Measurements from ENCODE around the gene KCNMB1. TPM values are rescaled to one million over a fixed set of nuclear protein-coding genes. Genes with fewer than 3 reads are reported as not detected.

Gene KCNMB1
- total and polyA plus RNA-seq, 7 experiments from 2014 or later: 0.48 to 5.6 TPM; not detected in 5

DNA sequence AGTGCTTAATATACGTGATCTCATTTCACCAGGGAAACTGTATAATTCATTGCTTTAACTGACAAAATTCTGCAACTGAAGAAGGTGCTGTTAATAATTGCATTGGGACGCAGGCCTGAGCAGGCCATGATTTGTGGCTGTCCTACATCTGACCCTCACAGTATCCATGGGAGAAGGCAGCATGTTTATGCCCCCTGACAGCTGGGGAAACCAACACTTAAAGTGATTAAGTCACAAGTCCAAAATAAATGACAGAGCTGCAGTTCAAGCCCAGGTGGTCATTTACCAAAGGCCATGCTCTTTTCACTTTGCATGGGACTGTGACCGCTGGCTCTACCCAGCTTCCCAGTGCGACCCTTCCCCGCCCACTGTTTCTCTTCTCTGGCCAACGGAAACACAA lies 30.5 kb upstream of the KCNMB1 start:
- POLR2A ChIA-PET: interaction anchor here (0.8 kb wide), 1 partner anchor 81 kb away, joined by 3 read pairs; no protein-coding TSS in a partner anchor
- no peak overlapping the region for H3K27ac ChIP-seq (ENCODE audit: low read depth, low read length)
- H3K9me3 ChIP-seq (ENCODE audit: control insufficient read depth in 2 of 3, low read length in 3 of 3): no peaks in the 10 kb centered on the region
- Mint-ChIP-seq H3K27ac (peak overlapping the region in 1 of 9 donors; percentile 29), H3K4me1 (peaks cover 3 to 43% (median 34%) of the 10 kb centered on the region in 7 donors), H3K36me3 (peaks cover 0 to 4% (median 0%) of the 10 kb centered on the region in 5 donors), H3K27me3 (peaks cover 0 to 34% (median 0%) of the 10 kb centered on the region in 5 donors), H3K4me3 (no peak overlapping the region), H3K9me3 (no peaks in the 10 kb centered on the region)
- CTCF ChIA-PET: interaction anchor here (1.0 to 1.1 kb wide), 3 partner anchors 14 to 194 kb away, joined by 3 to 5 read pairs (median 3); no protein-coding TSS in a partner anchor
- peaks cover 12 to 21% of the 10 kb centered on the region in 2 donors for H3K4me1 ChIP-seq (ENCODE audit: control insufficient read depth in 2 of 2, insufficient read depth in 2 of 2, low read length in 2 of 2)
- no peak for DNase-seq
- H3K36me3 ChIP-seq (ENCODE audit: control insufficient read depth in 2 of 3, insufficient read depth in 3 of 3, low read length in 3 of 3): no peaks in the 10 kb centered on the region
- intact Hi-C loops (cut with micrococcal nuclease): loop anchor here (1.0 to 2.0 kb wide), 7 partner anchors 27 to 319 kb away; no protein-coding TSS in a partner anchor
- H3K4me3 ChIP-seq (ENCODE audit: low read length): no peak overlapping the region
- ATAC-seq: no peak
- no peaks in the 10 kb centered on the region for H3K27me3 ChIP-seq (ENCODE audit: control insufficient read depth in 2 of 2, insufficient read depth in 2 of 2, low read length in 2 of 2)

GRCh38 chr5:170418736-170419135 lies 29.6 kb upstream of the KCNMB1 start:
- Histone ChIP-seq H3K4me3 (ENCODE audit: low read length) (no peak overlapping the region), H3K36me3 (ENCODE audit: control insufficient read depth in 2 of 3, insufficient read depth in 3 of 3, low read length in 3 of 3) (no peaks in the 10 kb centered on the region), H3K4me1 (ENCODE audit: control insufficient read depth in 2 of 2, insufficient read depth in 2 of 2, low read length in 2 of 2) (peaks cover 12 to 21% of the 10 kb centered on the region in 2 donors), H3K27ac (ENCODE audit: low read depth, low read length) (no peak overlapping the region), H3K9me3 (ENCODE audit: control insufficient read depth in 2 of 3, low read length in 3 of 3) (no peaks in the 10 kb centered on the region), H3K27me3 (ENCODE audit: control insufficient read depth in 2 of 2, insufficient read depth in 2 of 2, low read length in 2 of 2) (no peaks in the 10 kb centered on the region)
- Mint-ChIP-seq H3K4me3 (no peak overlapping the region), H3K36me3 (peaks cover 0 to 4% (median 0%) of the 10 kb centered on the region in 5 donors), H3K4me1 (peaks cover 3 to 43% (median 34%) of the 10 kb centered on the region in 7 donors), H3K27me3 (peaks cover 0 to 28% (median 0%) of the 10 kb centered on the region in 5 donors), H3K9me3 (no peaks in the 10 kb centered on the region), H3K27ac (peak overlapping the region in 5 of 9 donors; percentile 38 to 88 (median 66))
- intact Hi-C loops (cut with micrococcal nuclease): no loop called here
- CTCF ChIA-PET: interaction anchor here (1.0 kb wide), 1 partner anchor 15 kb away, joined by 3 read pairs; no protein-coding TSS in a partner anchor
- DNase-seq (no peak), ATAC-seq (no peak)
- POLR2A ChIA-PET: no interaction called here

- intact Hi-C loops (cut with micrococcal nuclease): no loop called here
- Histone ChIP-seq H3K4me3 (ENCODE audit: low read length) (no peak overlapping the region), H3K36me3 (ENCODE audit: control insufficient read depth in 2 of 3, insufficient read depth in 3 of 3, low read length in 3 of 3) (no peaks in the 10 kb centered on the region), H3K9me3 (ENCODE audit: control insufficient read depth in 2 of 3, low read length in 3 of 3) (no peaks in the 10 kb centered on the region), H3K27me3 (ENCODE audit: control insufficient read depth in 2 of 2, insufficient read depth in 2 of 2, low read length in 2 of 2) (no peaks in the 10 kb centered on the region), H3K27ac (ENCODE audit: low read depth, low read length) (no peak overlapping the region), H3K4me1 (ENCODE audit: control insufficient read depth in 2 of 2, insufficient read depth in 2 of 2, low read length in 2 of 2) (peaks cover 12 to 21% of the 10 kb centered on the region in 2 donors)
- Mint-ChIP-seq H3K27me3 (peaks cover 0 to 16% (median 0%) of the 10 kb centered on the region in 5 donors), H3K4me1 (peaks cover 3 to 43% (median 34%) of the 10 kb centered on the region in 7 donors), H3K27ac (peak overlapping the region in 6 of 9 donors; percentile 41 to 80 (median 65)), H3K4me3 (peak overlapping the region in 4 of 10 donors; percentile 26 to 48 (median 40)), H3K9me3 (peaks cover 0 to 1% (median 0%) of the 10 kb centered on the region in 11 donors), H3K36me3 (peaks cover 0 to 4% (median 0%) of the 10 kb centered on the region in 5 donors)
- ATAC-seq (no peak), DNase-seq (peak in 4 of 9 donors; percentile 22 to 47 (median 44))
- ChIA-PET POLR2A (interaction anchor here (0.7 to 1.2 kb wide), 4 partner anchors 86 to 833 kb away, joined by 3 to 4 read pairs (median 3); partner anchors contain the start of genes LCP2 and SPDL1), CTCF (interaction anchor here (0.5 to 1.2 kb wide), 4 partner anchors 8 to 964 kb away, joined by 3 to 7 read pairs (median 4); no protein-coding TSS in a partner anchor)
Measured at GRCh38 chr5:170416526-170416925, 27.4 kb upstream of the KCNMB1 start.

DNA sequence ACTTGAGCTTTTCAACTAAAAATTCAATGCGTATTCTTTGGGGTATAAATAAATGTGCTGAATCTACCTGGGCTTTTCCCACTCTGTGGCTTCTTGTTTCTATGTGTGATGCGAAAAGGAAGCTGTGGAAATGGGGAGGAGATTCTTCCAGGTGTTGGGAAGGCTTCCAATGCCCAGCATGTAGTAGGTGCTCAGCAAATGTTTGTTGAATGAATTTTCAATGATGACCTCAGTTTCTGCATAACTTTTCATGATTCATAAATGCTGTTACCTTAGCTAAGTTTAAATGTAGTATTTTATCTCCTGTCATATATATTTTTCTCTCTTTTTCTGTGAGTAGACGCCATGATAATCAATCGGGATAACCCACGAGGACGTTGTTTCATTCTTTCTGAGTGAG lies 25.6 kb upstream of the KCNMB1 start:
- no peak for ATAC-seq

GRCh38 chr5:170413897-170414296 lies 24.7 kb upstream of the KCNMB1 start:
- ATAC-seq (no peak), DNase-seq (no peak)
- H3K27me3 ChIP-seq (ENCODE audit: control insufficient read depth in 2 of 2, insufficient read depth in 2 of 2, low read length in 2 of 2): no peaks in the 10 kb centered on the region
- peaks cover 12 to 21% of the 10 kb centered on the region in 2 donors for H3K4me1 ChIP-seq (ENCODE audit: control insufficient read depth in 2 of 2, insufficient read depth in 2 of 2, low read length in 2 of 2)
- no peaks in the 10 kb centered on the region for H3K36me3 ChIP-seq (ENCODE audit: control insufficient read depth in 2 of 3, insufficient read depth in 3 of 3, low read length in 3 of 3)
- peaks cover 0 to 12% (median 0%) of the 10 kb centered on the region in 5 donors for H3K27me3 Mint-ChIP-seq
- H3K27ac ChIP-seq (ENCODE audit: low read depth, low read length): no peak overlapping the region
- H3K9me3 Mint-ChIP-seq: peaks cover 0 to 1% (median 0%) of the 10 kb centered on the region in 11 donors
- peaks cover 0 to 4% (median 0%) of the 10 kb centered on the region in 5 donors for H3K36me3 Mint-ChIP-seq
- H3K4me3 ChIP-seq (ENCODE audit: low read length): no peak overlapping the region
- H3K9me3 ChIP-seq (ENCODE audit: control insufficient read depth in 2 of 3, low read length in 3 of 3): no peaks in the 10 kb centered on the region
- H3K4me1 Mint-ChIP-seq: peaks cover 3 to 37% (median 30%) of the 10 kb centered on the region in 7 donors
- peak overlapping the region in 6 of 9 donors; percentile 41 to 80 (median 72) for H3K27ac Mint-ChIP-seq
- ChIA-PET CTCF (interaction anchor here (1.4 kb wide), 1 partner anchor 153 kb away, joined by 3 read pairs; no protein-coding TSS in a partner anchor), POLR2A (no interaction called here)
- intact Hi-C loops (cut with micrococcal nuclease): no loop called here
- no peak overlapping the region for H3K4me3 Mint-ChIP-seq

More for the DNA sequence above, 25.6 kb upstream of the KCNMB1 start:
- CTCF ChIA-PET: interaction anchor here (1.4 kb wide), 1 partner anchor 154 kb away, joined by 3 read pairs; no protein-coding TSS in a partner anchor
- Mint-ChIP-seq H3K27ac (peak overlapping the region in 7 of 9 donors; percentile 1 to 80 (median 51)), H3K27me3 (peaks cover 0 to 16% (median 0%) of the 10 kb centered on the region in 5 donors), H3K36me3 (peaks cover 0 to 4% (median 0%) of the 10 kb centered on the region in 5 donors), H3K9me3 (peaks cover 0 to 1% (median 0%) of the 10 kb centered on the region in 11 donors), H3K4me1 (peaks cover 3 to 40% (median 30%) of the 10 kb centered on the region in 7 donors), H3K4me3 (no peak overlapping the region)
- intact Hi-C loops (cut with micrococcal nuclease): no loop called here
- H3K4me1 ChIP-seq (ENCODE audit: control insufficient read depth in 2 of 2, insufficient read depth in 2 of 2, low read length in 2 of 2): peaks cover 12 to 21% of the 10 kb centered on the region in 2 donors
- H3K36me3 ChIP-seq (ENCODE audit: control insufficient read depth in 2 of 3, insufficient read depth in 3 of 3, low read length in 3 of 3): no peaks in the 10 kb centered on the region
- H3K27ac ChIP-seq (ENCODE audit: low read depth, low read length): no peak overlapping the region
- H3K4me3 ChIP-seq (ENCODE audit: low read length): no peak overlapping the region
- no peaks in the 10 kb centered on the region for H3K9me3 ChIP-seq (ENCODE audit: control insufficient read depth in 2 of 3, low read length in 3 of 3)
- no peaks in the 10 kb centered on the region for H3K27me3 ChIP-seq (ENCODE audit: control insufficient read depth in 2 of 2, insufficient read depth in 2 of 2, low read length in 2 of 2)
- POLR2A ChIA-PET: interaction anchor here (0.6 kb wide), 1 partner anchor 141 kb away, joined by 3 read pairs; no protein-coding TSS in a partner anchor
- no peak for DNase-seq

DNA sequence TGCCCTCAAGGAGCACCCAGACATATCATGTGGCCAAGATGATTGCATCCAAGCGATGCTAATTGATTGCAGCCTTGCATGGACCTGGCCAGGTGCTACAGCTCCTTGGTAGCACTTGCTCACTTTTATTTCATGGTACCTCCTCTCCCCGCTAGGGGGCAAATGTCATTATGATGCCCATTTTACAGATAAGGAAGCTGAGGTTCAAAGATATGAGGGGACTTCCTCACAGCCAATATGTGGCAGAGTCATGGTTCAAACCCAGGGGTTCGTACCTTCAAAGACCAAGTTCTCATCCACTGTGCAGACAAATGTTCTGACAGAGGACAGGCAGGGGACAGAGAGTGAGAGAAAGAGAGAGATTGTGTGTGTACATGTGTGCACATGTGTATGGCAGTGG lies 21.9 kb upstream of the KCNMB1 start:
- no peak overlapping the region for H3K4me3 ChIP-seq (ENCODE audit: low read length)
- ChIA-PET CTCF (no interaction called here), POLR2A (no interaction called here)
- H3K4me1 ChIP-seq (ENCODE audit: control insufficient read depth in 2 of 2, insufficient read depth in 2 of 2, low read length in 2 of 2): peaks cover 3 to 4% of the 10 kb centered on the region in 2 donors
- H3K9me3 ChIP-seq (ENCODE audit: control insufficient read depth in 2 of 3, low read length in 3 of 3): no peaks in the 10 kb centered on the region
- no peak overlapping the region for H3K27ac ChIP-seq (ENCODE audit: low read depth, low read length)
- DNase-seq (no peak), ATAC-seq (no peak)
- H3K27ac Mint-ChIP-seq: peak overlapping the region in 1 of 9 donors; percentile 21
- H3K27me3 ChIP-seq (ENCODE audit: control insufficient read depth in 2 of 2, insufficient read depth in 2 of 2, low read length in 2 of 2): no peaks in the 10 kb centered on the region
- H3K36me3 Mint-ChIP-seq: no peaks in the 10 kb centered on the region
- H3K4me3 Mint-ChIP-seq: no peak overlapping the region
- H3K9me3 Mint-ChIP-seq: peaks cover 0 to 1% (median 0%) of the 10 kb centered on the region in 11 donors
- no peaks in the 10 kb centered on the region for H3K36me3 ChIP-seq (ENCODE audit: control insufficient read depth in 2 of 3, insufficient read depth in 3 of 3, low read length in 3 of 3)
- intact Hi-C loops (cut with micrococcal nuclease): no loop called here
- H3K4me1 Mint-ChIP-seq: peaks cover 0 to 12% (median 6%) of the 10 kb centered on the region in 7 donors
- peaks cover 0 to 16% (median 0%) of the 10 kb centered on the region in 5 donors for H3K27me3 Mint-ChIP-seq
